ENCODE results near the gene TMSB10. TPM values are rescaled to one million over a fixed set of nuclear protein-coding genes. Genes with fewer than 3 reads are reported as not detected.

The TMSB10 gene
- total RNA-seq, 4 donors from 2014 or later, result 2,816 to 4,346 (median 4,048) TPM

GRCh38 chr2:84953535-84953934 is 48.1 kb downstream of the TMSB10 start:
- DNase-seq (ENCODE audit: low spot score), result no peak
- no peak for ATAC-seq (ENCODE audit: low FRiP score)
- no peak for TF ChIP-seq CTCF (IDR thresholded peaks at IDR 0.05)

- no peak for TF ChIP-seq CTCF (IDR thresholded peaks at IDR 0.05)
- DNase-seq (ENCODE audit: low spot score), result no peak
- no peak for ATAC-seq (ENCODE audit: low FRiP score)
These were observed 48.9 kb downstream of the TMSB10 start for GRCh38 chr2:84954329-84954728.

Other genes with a start within 250 kb of the TMSB10 start
- 1 to 10 TPM; 5.3 to 9.0 (median 6.4) TPM for gene TRABD2A, start 24.6 kb upstream of the TMSB10 start, total RNA-seq
- gene KCMF1, start 65.5 kb downstream of the TMSB10 start, total RNA-seq, result 10 to 100 TPM; 52.0 to 75.2 (median 63.5) TPM
- 10 to 100 TPM in 1 of 4 donors, 1 to 10 TPM in 3; 2.1 to 14.0 (median 3.9) TPM for gene TCF7L1, start 227.7 kb downstream of the TMSB10 start, total RNA-seq

All from omental fat pad (tissue), 4 donors.